GM12878 (cell line): ENCODE measurements around the gene TXNRD3. TPM values are rescaled to one million over a fixed set of nuclear protein-coding genes. Genes with fewer than 3 reads are reported as not detected.

ENCODE experiments used
- ATAC-seq: fragments of 200-7000 bp; cut with Tn5 transposase; 3 replicates; pipeline ENCODE4 v1.9.1; 2020; ENCODE audit warnings: mild to moderate bottlenecking, moderate library complexity
- BruUV-seq: library from RNA; stranded (reverse); fragments of 400-500 nt; replicated peaks from 2 replicates; lab custom pipeline; 2021; lab: Mats Ljungman, UMichigan
- CTCF ChIA-PET: fragments of 300-600 bp; sonication (Branson Sonifier 250); formaldehyde crosslinking; extraction: SDS; loops from one replicate; lab custom pipeline; 2021; ENCODE audit warnings: inconsistent platforms; lab: Yijun Ruan, JAX
- POLR2A ChIA-PET: fragments of 350-600 bp; formaldehyde crosslinking; extraction: SDS; loops from one replicate; lab custom pipeline; 2021; ENCODE audit warnings: inconsistent platforms; lab: Charles Lee
- RAD21 ChIA-PET: fragments of 300-600 bp; sonication (Branson Sonifier 250); formaldehyde crosslinking; loops from one replicate; lab custom pipeline; 2023; ENCODE audit warnings: antibody characterized with exemption; ENCODE audit not compliant: unreplicated experiment; lab: Charles Lee
- SMC1A ChIA-PET: fragments of 300-600 bp; sonication (Branson Sonifier 250); formaldehyde crosslinking; loops from one replicate; lab custom pipeline; 2023; ENCODE audit not compliant: unreplicated experiment, uncharacterized antibody; lab: Charles Lee
- DNase-seq: peaks from one replicate; pipeline ENCODE4 v3.0.0-alpha.2; 2011; ENCODE audit warnings: low read depth, low spot score
- FAIRE-seq: peaks from 3 replicates; lab custom pipeline; 2011; peaks lifted over from hg19 to GRCh38; lab: Jason Lieb, UNC
- H2AFZ ChIP-seq: 2 replicates; pipeline ENCODE4 v1.6.0; 2011; ENCODE audit warnings: low read depth, low read length, control low read depth; ENCODE audit not compliant: control insufficient read depth
- H3K27ac ChIP-seq: 2 replicates; pipeline ENCODE4 v1.5.1; 2011; ENCODE audit warnings: control low read depth; ENCODE audit not compliant: control insufficient read depth, insufficient read depth
- H3K27me3 ChIP-seq, 2 experiments: replicated peaks in 1 of 2; 2 replicates each; pipeline versions ENCODE4 v1.6.0 to v1.6.1; 2011; ENCODE audit warnings: low read length in 1 of 2; ENCODE audit not compliant: control insufficient read depth in 2 of 2, insufficient read depth in 2 of 2
- H3K36me3 ChIP-seq, 2 experiments: 2 replicates each; pipeline ENCODE4 v1.5.1; 2011; ENCODE audit warnings: low read length in 1 of 2; ENCODE audit not compliant: control insufficient read depth in 2 of 2, insufficient read depth in 2 of 2
- H3K4me1 ChIP-seq: 2 replicates; pipeline ENCODE4 v1.6.1; 2011; ENCODE audit warnings: mild to moderate bottlenecking, low read length, moderate library complexity, mixed read lengths; ENCODE audit not compliant: control insufficient read depth, insufficient read depth
- H3K4me2 ChIP-seq: 2 replicates; pipeline ENCODE4 v1.6.0; 2011; ENCODE audit warnings: control low read depth; ENCODE audit not compliant: control insufficient read depth, insufficient read depth
- H3K4me3 ChIP-seq: fragments of 200-600 bp; sonication (generic); 2 replicates; pipeline ENCODE4 v1.5.1; 2016
- H3K79me2 ChIP-seq: 2 replicates; pipeline ENCODE4 v1.6.0; 2011; ENCODE audit warnings: low read length; ENCODE audit not compliant: control insufficient read depth, insufficient read depth
- H3K9ac ChIP-seq: 2 replicates; pipeline ENCODE4 v1.8.0; 2011; ENCODE audit warnings: low read length, control low read depth, mixed read lengths; ENCODE audit not compliant: control insufficient read depth, insufficient read depth
- H3K9me3 ChIP-seq: replicated peaks from 3 replicates; pipeline ENCODE4 v1.5.1; 2011; ENCODE audit warnings: mild to moderate bottlenecking, low read length; ENCODE audit not compliant: control insufficient read depth, insufficient read depth
- H4K20me1 ChIP-seq: 2 replicates; pipeline ENCODE4 v1.6.0; 2011; ENCODE audit not compliant: control insufficient read depth, insufficient read depth
- ATF3 ChIP-seq: IDR thresholded peaks from 2 replicates; pipeline ENCODE4 v1.6.1; 2011; ENCODE audit warnings: low read depth, mild to moderate bottlenecking, low read length, moderate library complexity, borderline replicate concordance; ENCODE audit errors: extremely low read depth
- BACH1 ChIP-seq: fragments of 450-650 bp; IDR thresholded peaks from 2 replicates; pipeline ENCODE4 v1.6.1; 2017; ENCODE audit warnings: mild to moderate bottlenecking, borderline replicate concordance
- BCL3 ChIP-seq: IDR thresholded peaks from 2 replicates; pipeline ENCODE4 v1.6.1; 2011; ENCODE audit warnings: borderline replicate concordance, low read depth, mild to moderate bottlenecking, moderate library complexity, low read length; ENCODE audit not compliant: insufficient read depth, poor library complexity, severe bottlenecking
- BRCA1 ChIP-seq: IDR thresholded peaks from 2 replicates; pipeline ENCODE4 v1.6.1; 2011; ENCODE audit warnings: low read depth, low read length, improper control_type of control experiment
- ETV6 ChIP-seq, 2 experiments: fragments of 450-650 bp in 1 of 2; IDR thresholded peaks in 1 of 2; conservative IDR thresholded peaks in 1 of 2; 2 replicates each; pipeline ENCODE4 v1.6.1; 2014; ENCODE audit warnings: antibody characterized with exemption in 1 of 2, borderline replicate concordance in 1 of 2, low read depth in 1 of 2, mild to moderate bottlenecking in 1 of 2, moderate library complexity in 1 of 2
- HDAC6 ChIP-seq: fragments of 200-600 bp; sonication (generic); IDR thresholded peaks from one replicate; pipeline ENCODE4 v1.8.0; 2017; ENCODE audit warnings: antibody characterized with exemption; ENCODE audit not compliant: unreplicated experiment
- IRF4 ChIP-seq: IDR thresholded peaks from 2 replicates; pipeline ENCODE4 v1.6.1; 2011; ENCODE audit warnings: low read depth, low read length
- KDM1A ChIP-seq: fragments of 200-600 bp; sonication (generic); IDR thresholded peaks from 2 replicates; pipeline ENCODE4 v1.6.1; 2016; ENCODE audit warnings: borderline replicate concordance
- MTA3 ChIP-seq: IDR thresholded peaks from 2 replicates; pipeline ENCODE4 v1.6.1; 2012; ENCODE audit warnings: low read length, inconsistent platforms, borderline replicate concordance
- NR2C1 ChIP-seq: fragments of 450-650 bp; IDR thresholded peaks from 2 replicates; pipeline ENCODE4 v1.6.1; 2017; ENCODE audit warnings: antibody characterized with exemption, mild to moderate bottlenecking, moderate library complexity
- NR2C2 ChIP-seq: IDR thresholded peaks from 2 replicates; pipeline ENCODE4 v1.6.1; 2011; ENCODE audit warnings: borderline replicate concordance, low read depth; ENCODE audit not compliant: control insufficient read depth, insufficient read length
- PML ChIP-seq: IDR thresholded peaks from 2 replicates; pipeline ENCODE4 v1.6.1; 2012; ENCODE audit warnings: low read length, inconsistent platforms
- SMARCA5 ChIP-seq: fragments of 450-650 bp; IDR thresholded peaks from 2 replicates; pipeline ENCODE4 v1.6.1; 2017; ENCODE audit warnings: mild to moderate bottlenecking
- ZSCAN29 ChIP-seq: fragments of 450-650 bp; IDR thresholded peaks from 2 replicates; pipeline ENCODE4 v1.6.1; 2017; ENCODE audit warnings: mild to moderate bottlenecking, moderate library complexity
- WGBS: methylation state at CpG from one replicate; pipeline ENCODE4 v1.1.6; 2016; ENCODE audit warnings: low lambda C conversion rate; ENCODE audit not compliant: insufficient replicate concordance, insufficient coverage; ENCODE audit errors: missing lambda C conversion rate; 5-methylcytosine and 5-hydroxymethylcytosine counted together
- in situ Hi-C: fragments of 300-500 bp; cut with MboI; formaldehyde crosslinking; loops from 9 replicates; pipeline ENCODE4 v1.14.3; 2018; ENCODE audit warnings: mixed read lengths
- intact Hi-C: fragments of 100-400 bp; cut with micrococcal nuclease; formaldehyde crosslinking; loops from one replicate; pipeline ENCODE4 v1.14.2; 2022; ENCODE audit not compliant: unreplicated experiment
- polyA plus RNA-seq, 11 experiments: library from polyadenylated mRNA; depleted of rRNA in 4 of 11; unstranded in 6 of 11; stranded (reverse) in 5 of 11; fragments of >200 nt; fragmentation: Nextera tagmentation in 4 of 11; fragmentation: Illumina TruSeq in 1 of 11; extraction: Ambion mirVana in 4 of 11; extraction: Trizol in 1 of 11; gene quantifications; 1 replicate in 1 of 11; 2 replicates in 10 of 11; pipeline versions ENCODE4 v1.2.1 to v1.2.3, GENCODE V29; 2011 to 2016; ENCODE audit warnings: inconsistent platforms in 2 of 11, missing spikeins in 2 of 11, low read depth in 1 of 11
- total RNA-seq, 4 experiments: library from RNA; depleted of rRNA in 3 of 4; stranded (reverse); fragments of >200 nt in 3 of 4; fragmentation: Illumina TruSeq in 1 of 4; extraction: Trizol in 1 of 4; gene quantifications; 2 replicates each; pipeline versions ENCODE4 v1.2.1 to v1.2.3, GENCODE V29; 2013 to 2021

The TXNRD3 gene
- total and polyA plus RNA-seq, 10 of the 15 experiments (the other 5 are each of a cell fraction or from before 2014, with no cell fraction given) = not detected

- DNase-seq (no peak), FAIRE-seq (no peak), ATAC-seq (no peak)
- TF ChIP-seq PML (no peak), NR2C1 (no peak), HDAC6 (no peak), ZSCAN29 (no peak)
- in situ Hi-C loops (no loop called here), intact Hi-C loops (no loop called here)
- Histone ChIP-seq H3K36me3 (no peaks in the 10 kb centered on the region), H3K9ac (no peak overlapping the region), H3K27ac (no peak overlapping the region), H3K4me3 (no peak overlapping the region), H3K4me2 (no peak overlapping the region), H2AFZ (no peak overlapping the region), H3K4me1 (no peaks in the 10 kb centered on the region), H3K27me3 (no peaks in the 10 kb centered on the region), H3K79me2 (no peaks in the 10 kb centered on the region), H4K20me1 (no peaks in the 10 kb centered on the region), H3K9me3 (no peaks in the 10 kb centered on the region; the same call in 1 of the 3 replicates)
- SMC1A ChIA-PET = no interaction called here
- CTCF ChIA-PET = interaction anchor here (3.0 kb wide), 1 partner anchor 11 kb away, joined by 15 read pairs; no protein-coding TSS in a partner anchor
- POLR2A ChIA-PET = no interaction called here
- BruUV-seq = no TSS peak
- RAD21 ChIA-PET = no interaction called here
- 33% methylated on average over 15 of the region's 15 CpGs for WGBS
Observed at GRCh38 chr3:126667631-126668449, 12.9 kb upstream of the TXNRD3 start.

GRCh38 chr3:126666658-126667528 lies 12.0 kb upstream of the TXNRD3 start:
- TF ChIP-seq BRCA1 (no peak), BCL3 (no peak), ATF3 (no peak), SMARCA5 (no peak), IRF4 (no peak), BACH1 (no peak), NR2C2 (no peak), MTA3 (no peak), ETV6 (conservative IDR thresholded peaks at IDR 0.05 in 1 of 2, IDR thresholded peaks at IDR 0.05 in 1 of 2; ENCODE audit: borderline replicate concordance in 1 of 2, low read depth in 1 of 2) (no peak), KDM1A (no peak)
- no peak overlapping the region for H3K27ac ChIP-seq
- no peaks in the 10 kb centered on the region for H3K36me3 ChIP-seq
- H4K20me1 ChIP-seq = no peaks in the 10 kb centered on the region
- no peak overlapping the region for H3K9ac ChIP-seq
- no peak overlapping the region for H3K4me3 ChIP-seq
- POLR2A ChIA-PET = no interaction called here
- 26% methylated on average over 15 of the region's 15 CpGs for WGBS
- intact Hi-C loops = no loop called here
- no peak for DNase-seq
- SMC1A ChIA-PET = no interaction called here
- no peak overlapping the region for H2AFZ ChIP-seq
- no peaks in the 10 kb centered on the region for H3K9me3 ChIP-seq
- H3K4me1 ChIP-seq = no peaks in the 10 kb centered on the region
- H3K4me2 ChIP-seq = no peak overlapping the region
- CTCF ChIA-PET = interaction anchor here (3.0 kb wide), 1 partner anchor 12 kb away, joined by 15 read pairs; no protein-coding TSS in a partner anchor
- in situ Hi-C loops = no loop called here
- BruUV-seq = no TSS peak
- no peak for ATAC-seq
- RAD21 ChIA-PET = no interaction called here
- no peak for FAIRE-seq
- no peaks in the 10 kb centered on the region for H3K79me2 ChIP-seq
- H3K27me3 ChIP-seq = no peaks in the 10 kb centered on the region; a peak in 1 of 4 replicates
